PC-9 (cell line): Measurements from ENCODE around the gene DNAI1. TPM values are rescaled to one million over a fixed set of nuclear protein-coding genes. Genes with fewer than 3 reads are reported as not detected.

Source experiments
- BruUV-seq: library from RNA; stranded (reverse); fragments of 400-500 nt; replicated peaks from 2 replicates; lab custom pipeline; 2021; lab: Mats Ljungman, UMichigan
- CTCF ChIA-PET: fragments of 300-600 bp; sonication (Branson Sonifier 250); formaldehyde crosslinking; loops from one replicate; lab custom pipeline; 2022; ENCODE audit warnings: antibody characterized with exemption; lab: Charles Lee
- POLR2A ChIA-PET: fragments of 300-600 bp; sonication (Branson Sonifier 250); formaldehyde crosslinking; loops from one replicate; lab custom pipeline; 2022; ENCODE audit warnings: antibody characterized with exemption; ENCODE audit not compliant: unreplicated experiment; lab: Charles Lee
- DNase-seq, 2 experiments: peaks; one replicate each; pipeline versions ENCODE4 v3.0.0 to v3.0.0-alpha.2; 2015 to 2022; ENCODE audit warnings: mixed read lengths in 1 of 2
- H2AFZ ChIP-seq: fragments of 200-600 bp; sonication (generic); 2 replicates; pipeline ENCODE4 v1.8.1; 2017; ENCODE audit warnings: antibody characterized with exemption
- H3F3A ChIP-seq: fragments of 200-600 bp; sonication (generic); 2 replicates; pipeline ENCODE4 v1.8.1; 2017; ENCODE audit warnings: antibody characterized with exemption, mild to moderate bottlenecking, low read depth; ENCODE audit not compliant: insufficient read depth
- H3K27ac ChIP-seq: fragments of 200-600 bp; sonication (generic); 2 replicates; pipeline ENCODE4 v1.6.1; 2016; ENCODE audit warnings: mixed run types
- H3K27me3 ChIP-seq: fragments of 200-600 bp; sonication (generic); 2 replicates; pipeline ENCODE4 v1.6.1; 2016; ENCODE audit warnings: low read depth, mixed run types; ENCODE audit not compliant: insufficient read depth
- H3K36me3 ChIP-seq: fragments of 200-600 bp; sonication (generic); 2 replicates; pipeline ENCODE4 v1.6.1; 2016; ENCODE audit warnings: low read depth, mixed run types
- H3K4me1 ChIP-seq: fragments of 200-600 bp; sonication (generic); replicated peaks from 2 replicates; pipeline ENCODE4 v1.6.1; 2016; ENCODE audit warnings: mixed run types; ENCODE audit not compliant: insufficient read depth
- H3K4me2 ChIP-seq: fragments of 200-600 bp; sonication (generic); 2 replicates; pipeline ENCODE4 v1.6.1; 2017; ENCODE audit warnings: mixed run types
- H3K4me3 ChIP-seq: fragments of 200-600 bp; sonication (generic); 2 replicates; pipeline ENCODE4 v1.6.1; 2016; ENCODE audit warnings: mixed run types
- H3K79me2 ChIP-seq: fragments of 200-600 bp; sonication (generic); 2 replicates; pipeline ENCODE4 v1.6.1; 2017; ENCODE audit warnings: low read depth, mixed run types
- H3K9me2 ChIP-seq: fragments of 200-600 bp; sonication (generic); 2 replicates; pipeline ENCODE4 v1.8.1; 2017; ENCODE audit warnings: mild to moderate bottlenecking; ENCODE audit not compliant: insufficient read depth
- H3K9me3 ChIP-seq: fragments of 200-600 bp; sonication (generic); 2 replicates; pipeline ENCODE4 v1.8.1; 2016; ENCODE audit warnings: low read depth; ENCODE audit not compliant: insufficient read depth
- H4K20me1 ChIP-seq: fragments of 200-600 bp; sonication (generic); 2 replicates; pipeline ENCODE4 v1.8.1; 2017; ENCODE audit not compliant: insufficient read depth
- EZH2 ChIP-seq: fragments of 200-600 bp; sonication (generic); IDR thresholded peaks from 2 replicates; pipeline ENCODE4 v1.8.0; 2017; ENCODE audit warnings: antibody characterized with exemption, low read depth
- intact Hi-C: fragments of 100-400 bp; cut with micrococcal nuclease; formaldehyde crosslinking; loops from one replicate; pipeline ENCODE4 v1.10.0; 2022; ENCODE audit not compliant: unreplicated experiment
- total RNA-seq: library from RNA; stranded (reverse); gene quantifications from 2 replicates; pipeline ENCODE4 v1.2.3, GENCODE V29; 2021
- TF ChIP-seq, protein P1 (sequence below): fragments of 200-600 bp; sonication (generic); conservative IDR thresholded peaks from 2 replicates; pipeline ENCODE4 v1.6.1; 2017; ENCODE audit warnings: mixed run types, antibody characterized with exemption, mild to moderate bottlenecking, moderate library complexity

The DNAI1 gene
- total RNA-seq, 1 experiment from 2014 or later: 1.6 TPM

GRCh38 chr9:34513567-34514214, 55.1 kb downstream of the DNAI1 start:
- intact Hi-C loops: no loop called here
- no TSS peak for BruUV-seq
- Histone ChIP-seq H3K4me3 (no peak overlapping the region), H3K27me3 (peaks cover 4% of the 10 kb centered on the region), H3K4me2 (no peak overlapping the region), H3K9me2 (no peaks in the 10 kb centered on the region), H4K20me1 (no peaks in the 10 kb centered on the region), H3K4me1 (no peaks in the 10 kb centered on the region), H3F3A (no peaks in the 10 kb centered on the region), H3K9me3 (no peaks in the 10 kb centered on the region), H3K79me2 (no peaks in the 10 kb centered on the region), H2AFZ (no peak overlapping the region), H3K36me3 (no peaks in the 10 kb centered on the region), H3K27ac (no peak overlapping the region)
- TF ChIP-seq EZH2: no peak
- TF ChIP-seq, protein P1, sequence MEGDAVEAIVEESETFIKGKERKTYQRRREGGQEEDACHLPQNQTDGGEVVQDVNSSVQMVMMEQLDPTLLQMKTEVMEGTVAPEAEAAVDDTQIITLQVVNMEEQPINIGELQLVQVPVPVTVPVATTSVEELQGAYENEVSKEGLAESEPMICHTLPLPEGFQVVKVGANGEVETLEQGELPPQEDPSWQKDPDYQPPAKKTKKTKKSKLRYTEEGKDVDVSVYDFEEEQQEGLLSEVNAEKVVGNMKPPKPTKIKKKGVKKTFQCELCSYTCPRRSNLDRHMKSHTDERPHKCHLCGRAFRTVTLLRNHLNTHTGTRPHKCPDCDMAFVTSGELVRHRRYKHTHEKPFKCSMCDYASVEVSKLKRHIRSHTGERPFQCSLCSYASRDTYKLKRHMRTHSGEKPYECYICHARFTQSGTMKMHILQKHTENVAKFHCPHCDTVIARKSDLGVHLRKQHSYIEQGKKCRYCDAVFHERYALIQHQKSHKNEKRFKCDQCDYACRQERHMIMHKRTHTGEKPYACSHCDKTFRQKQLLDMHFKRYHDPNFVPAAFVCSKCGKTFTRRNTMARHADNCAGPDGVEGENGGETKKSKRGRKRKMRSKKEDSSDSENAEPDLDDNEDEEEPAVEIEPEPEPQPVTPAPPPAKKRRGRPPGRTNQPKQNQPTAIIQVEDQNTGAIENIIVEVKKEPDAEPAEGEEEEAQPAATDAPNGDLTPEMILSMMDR: no peak
- no peak for DNase-seq
- POLR2A ChIA-PET: no interaction called here
- CTCF ChIA-PET: no interaction called here

DNA sequence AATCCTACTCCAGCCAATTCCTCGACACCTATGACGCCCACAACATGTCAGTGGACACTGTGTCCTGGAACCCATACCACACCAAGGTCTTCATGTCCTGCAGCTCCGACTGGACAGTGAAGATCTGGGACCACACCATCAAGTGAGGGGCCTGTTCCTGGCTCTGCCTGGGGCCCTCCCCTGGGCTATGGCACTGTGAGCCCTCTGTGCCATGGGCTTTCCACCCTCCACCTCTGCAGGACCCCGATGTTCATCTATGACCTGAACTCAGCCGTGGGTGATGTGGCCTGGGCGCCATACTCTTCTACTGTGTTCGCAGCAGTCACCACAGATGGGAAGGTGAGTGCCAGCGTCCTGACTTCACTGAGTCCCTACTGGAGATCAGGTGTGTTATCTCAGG, 55.8 kb downstream of the DNAI1 start:
- Histone ChIP-seq H3K27me3 (peaks cover 7% of the 10 kb centered on the region), H3K4me3 (no peak overlapping the region), H2AFZ (no peak overlapping the region), H3K27ac (no peak overlapping the region), H3K36me3 (no peaks in the 10 kb centered on the region), H4K20me1 (no peaks in the 10 kb centered on the region), H3K79me2 (no peaks in the 10 kb centered on the region), H3F3A (no peaks in the 10 kb centered on the region), H3K9me3 (no peaks in the 10 kb centered on the region), H3K4me2 (no peak overlapping the region), H3K4me1 (no peaks in the 10 kb centered on the region), H3K9me2 (no peaks in the 10 kb centered on the region)
- no peak for TF ChIP-seq EZH2
- TF ChIP-seq, protein P1: no peak
- DNase-seq: no peak
- ChIA-PET CTCF (no interaction called here), POLR2A (no interaction called here)
- intact Hi-C loops: no loop called here
- BruUV-seq: no TSS peak

DNA sequence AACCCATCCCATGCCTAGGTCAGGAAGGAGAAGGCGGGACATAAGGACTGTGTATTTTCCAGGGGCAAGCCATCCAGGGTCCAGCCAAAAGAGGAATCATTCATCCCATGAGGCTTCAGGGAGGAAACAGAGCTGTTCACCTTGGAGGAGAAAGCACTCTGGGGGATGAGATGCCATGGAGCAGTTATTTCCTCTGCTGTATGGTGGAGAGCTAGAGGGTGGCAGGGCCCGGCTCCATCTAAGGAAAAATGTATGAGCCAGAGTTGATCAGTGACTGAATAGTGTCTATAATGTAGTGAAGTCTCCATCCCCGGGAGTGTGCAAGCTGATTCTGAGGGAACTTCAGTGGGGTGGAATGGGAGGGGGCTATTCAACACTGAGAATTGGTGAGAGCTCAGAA, 56.2 kb downstream of the DNAI1 start:
- Histone ChIP-seq H3K4me2 (no peak overlapping the region), H2AFZ (no peak overlapping the region), H3K27ac (no peak overlapping the region), H3K4me1 (no peaks in the 10 kb centered on the region), H3K27me3 (peaks cover 7% of the 10 kb centered on the region), H3K36me3 (no peaks in the 10 kb centered on the region), H4K20me1 (no peaks in the 10 kb centered on the region), H3K9me3 (no peaks in the 10 kb centered on the region), H3F3A (no peaks in the 10 kb centered on the region), H3K9me2 (no peaks in the 10 kb centered on the region), H3K4me3 (no peak overlapping the region), H3K79me2 (no peaks in the 10 kb centered on the region)
- TF ChIP-seq EZH2: no peak
- POLR2A ChIA-PET: no interaction called here
- CTCF ChIA-PET: no interaction called here
- no peak for DNase-seq
- no TSS peak for BruUV-seq
- intact Hi-C loops: no loop called here

DNA sequence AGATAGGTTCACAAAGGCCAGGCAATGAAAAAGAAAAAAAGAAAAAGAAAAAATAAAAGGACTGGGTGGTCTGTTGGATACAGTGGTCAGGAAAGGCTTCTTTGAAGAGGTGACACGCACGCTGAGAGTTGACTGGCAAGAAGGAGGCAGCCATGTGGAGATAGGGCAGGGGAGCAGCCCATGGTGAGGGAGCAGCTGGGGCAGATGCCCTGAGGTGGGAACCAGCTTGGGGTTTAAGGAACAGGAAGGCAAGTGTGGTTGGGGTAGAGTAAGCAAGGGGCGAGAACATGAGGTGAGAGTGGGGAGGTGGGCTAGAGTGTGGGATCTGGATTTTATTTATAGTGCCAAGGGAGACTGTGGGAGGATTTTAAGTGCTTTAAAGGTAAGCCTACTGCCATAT, 57.4 kb downstream of the DNAI1 start:
- H2AFZ ChIP-seq: no peak overlapping the region
- H3K36me3 ChIP-seq: no peaks in the 10 kb centered on the region
- intact Hi-C loops: no loop called here
- ChIA-PET CTCF (no interaction called here), POLR2A (no interaction called here)
- no peak overlapping the region for H3K4me2 ChIP-seq
- H3K27ac ChIP-seq: no peak overlapping the region
- H3K4me1 ChIP-seq: no peaks in the 10 kb centered on the region
- no peaks in the 10 kb centered on the region for H3K9me3 ChIP-seq
- no peaks in the 10 kb centered on the region for H4K20me1 ChIP-seq
- no peak overlapping the region for H3K4me3 ChIP-seq
- BruUV-seq: no TSS peak
- no peak for DNase-seq
- TF ChIP-seq, protein P1: no peak
- no peak for TF ChIP-seq EZH2
- H3F3A ChIP-seq: no peaks in the 10 kb centered on the region
- no peaks in the 10 kb centered on the region for H3K9me2 ChIP-seq
- no peaks in the 10 kb centered on the region for H3K79me2 ChIP-seq
- peaks cover 7% of the 10 kb centered on the region for H3K27me3 ChIP-seq
